Skeletal muscle tissue (tissue), 4 donors: Measurements from ENCODE around the gene OR2Y1. TPM values are rescaled to one million over a fixed set of nuclear protein-coding genes. Genes with fewer than 3 reads are reported as not detected.
A peak's percentile ranks its signal among the peaks of the same experiment; 100 is the strongest.
"Not testable (repeated sequence)": the region's sequence is repeated elsewhere in the genome, so short reads cannot be mapped to it uniquely, and the experiment has no call there.

ENCODE experiments used
- H3K27ac ChIP-seq: one replicate; pipeline ENCODE4 v1.7.0; 2013; ENCODE audit warnings: mild to moderate bottlenecking, low read depth, low read length, inconsistent platforms
- H3K27me3 ChIP-seq, 3 donors: one replicate each; pipeline ENCODE4 v1.7.0; 2013; ENCODE audit warnings: low read length in 3 of 3; ENCODE audit not compliant: control insufficient read depth in 3 of 3, insufficient read depth in 3 of 3
- H3K36me3 ChIP-seq, 3 donors: one replicate each; pipeline ENCODE4 v1.7.0; 2013; ENCODE audit warnings: low read length in 3 of 3; ENCODE audit not compliant: control insufficient read depth in 3 of 3, insufficient read depth in 3 of 3
- H3K4me1 ChIP-seq, 3 donors: one replicate each; pipeline ENCODE4 v1.7.0; 2013; ENCODE audit warnings: low read length in 3 of 3, mild to moderate bottlenecking in 3 of 3; ENCODE audit not compliant: control insufficient read depth in 3 of 3, insufficient read depth in 3 of 3
- H3K4me3 ChIP-seq, 3 donors: one replicate each; pipeline ENCODE4 v1.7.0; 2013; ENCODE audit warnings: low read length in 3 of 3
- H3K9ac ChIP-seq, 3 donors: one replicate each; pipeline ENCODE4 v1.7.0; 2013; ENCODE audit warnings: low read length in 3 of 3, mild to moderate bottlenecking in 3 of 3, moderate library complexity in 2 of 3, low read depth in 1 of 3
- H3K9me3 ChIP-seq, 3 donors: one replicate each; pipeline ENCODE4 v1.7.0; 2013; ENCODE audit warnings: low read length in 3 of 3; ENCODE audit not compliant: control insufficient read depth in 3 of 3
- total RNA-seq: library from RNA; depleted of rRNA; stranded (reverse); fragments of >200 nt; gene quantifications from one replicate; pipeline ENCODE4 v1.2.3, GENCODE V29; 2014
- donor health status: Osteomylitis.

The OR2Y1 gene, protein sequence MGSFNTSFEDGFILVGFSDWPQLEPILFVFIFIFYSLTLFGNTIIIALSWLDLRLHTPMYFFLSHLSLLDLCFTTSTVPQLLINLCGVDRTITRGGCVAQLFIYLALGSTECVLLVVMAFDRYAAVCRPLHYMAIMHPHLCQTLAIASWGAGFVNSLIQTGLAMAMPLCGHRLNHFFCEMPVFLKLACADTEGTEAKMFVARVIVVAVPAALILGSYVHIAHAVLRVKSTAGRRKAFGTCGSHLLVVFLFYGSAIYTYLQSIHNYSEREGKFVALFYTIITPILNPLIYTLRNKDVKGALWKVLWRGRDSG
- total RNA-seq, result not detected

DNA sequence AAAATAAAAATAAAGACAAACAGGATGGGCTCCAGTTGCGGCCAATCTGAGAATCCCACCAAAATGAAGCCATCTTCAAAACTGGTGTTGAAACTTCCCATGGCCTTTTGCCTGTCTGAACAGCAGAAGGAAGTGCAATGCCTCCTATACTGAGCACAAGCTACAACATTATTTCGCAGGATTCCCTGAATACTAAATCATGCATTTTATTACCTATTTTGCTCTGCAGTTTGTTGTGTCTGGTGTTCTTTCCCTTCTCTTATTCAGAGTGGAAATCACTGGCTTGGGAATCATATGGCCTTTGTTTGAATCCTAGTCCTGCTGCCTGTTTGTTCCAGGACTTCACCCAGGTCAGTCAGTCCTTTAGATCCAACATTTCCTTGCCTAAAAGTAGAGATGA lies at the start of gene OR2Y1:
TSS of gene OR2Y1 (minus strand) at position 101 of the 400 bp plus-strand sequence. CDS start at position 101, 0 bp downstream.
- H3K36me3 ChIP-seq, result no peaks in the 10 kb centered on the region
- H3K4me3 ChIP-seq, result no peak within 1 kb of the TSS
- no peak within 1 kb of the TSS for H3K9ac ChIP-seq
- H3K27me3 ChIP-seq, result peaks cover 9 to 23% (median 11%) of the 10 kb centered on the region in 3 donors
- H3K27ac ChIP-seq, result no peak within 1 kb of the TSS
- H3K9me3 ChIP-seq, result no peaks in the 10 kb centered on the region
- no peaks in the 10 kb centered on the region for H3K4me1 ChIP-seq

DNA sequence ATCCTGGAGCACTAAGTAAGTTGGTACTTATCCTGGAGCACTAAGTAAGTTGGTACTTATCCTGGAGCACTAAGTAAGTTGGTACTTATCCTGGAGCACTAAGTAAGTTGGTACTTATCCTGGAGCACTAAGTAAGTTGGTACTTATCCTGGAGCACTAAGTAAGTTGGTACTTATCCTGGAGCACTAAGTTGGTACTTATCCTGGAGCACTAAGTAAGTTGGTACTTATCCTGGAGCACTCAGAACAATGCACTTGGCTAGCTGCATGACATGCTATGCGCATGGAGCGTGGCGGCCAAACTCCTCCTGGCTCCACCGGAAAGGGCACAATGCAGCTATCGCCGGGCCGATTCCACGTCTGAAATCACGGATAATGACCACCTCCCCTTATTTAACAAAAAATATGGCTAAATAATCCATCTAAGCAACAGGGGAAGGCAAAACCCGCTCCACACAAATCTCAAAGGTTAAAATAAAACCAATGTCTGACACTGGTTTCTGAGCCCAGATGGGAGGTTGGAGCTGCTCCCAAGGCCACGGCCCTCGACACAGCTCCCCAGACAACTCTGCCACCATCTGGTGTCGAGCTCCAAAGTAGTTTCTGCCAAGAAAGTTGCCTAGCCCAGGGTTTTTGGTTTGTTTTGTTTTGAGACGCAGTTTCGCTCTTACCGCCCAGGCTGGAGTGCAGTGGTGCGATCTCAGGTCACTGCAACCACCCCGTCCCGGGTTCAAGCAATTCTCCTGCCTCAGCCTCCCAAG lies 49.0 kb upstream of the OR2Y1 start:
- H3K9me3 ChIP-seq, H3K27me3 ChIP-seq, H3K9ac ChIP-seq, H3K4me3 ChIP-seq, H3K27ac ChIP-seq: not testable (repeated sequence)
- H3K4me1 ChIP-seq, result peaks cover 27 to 41% (median 30%) of the 10 kb centered on the region in 3 donors
- H3K36me3 ChIP-seq, result peaks cover 19 to 28% (median 26%) of the 10 kb centered on the region in 3 donors

DNA sequence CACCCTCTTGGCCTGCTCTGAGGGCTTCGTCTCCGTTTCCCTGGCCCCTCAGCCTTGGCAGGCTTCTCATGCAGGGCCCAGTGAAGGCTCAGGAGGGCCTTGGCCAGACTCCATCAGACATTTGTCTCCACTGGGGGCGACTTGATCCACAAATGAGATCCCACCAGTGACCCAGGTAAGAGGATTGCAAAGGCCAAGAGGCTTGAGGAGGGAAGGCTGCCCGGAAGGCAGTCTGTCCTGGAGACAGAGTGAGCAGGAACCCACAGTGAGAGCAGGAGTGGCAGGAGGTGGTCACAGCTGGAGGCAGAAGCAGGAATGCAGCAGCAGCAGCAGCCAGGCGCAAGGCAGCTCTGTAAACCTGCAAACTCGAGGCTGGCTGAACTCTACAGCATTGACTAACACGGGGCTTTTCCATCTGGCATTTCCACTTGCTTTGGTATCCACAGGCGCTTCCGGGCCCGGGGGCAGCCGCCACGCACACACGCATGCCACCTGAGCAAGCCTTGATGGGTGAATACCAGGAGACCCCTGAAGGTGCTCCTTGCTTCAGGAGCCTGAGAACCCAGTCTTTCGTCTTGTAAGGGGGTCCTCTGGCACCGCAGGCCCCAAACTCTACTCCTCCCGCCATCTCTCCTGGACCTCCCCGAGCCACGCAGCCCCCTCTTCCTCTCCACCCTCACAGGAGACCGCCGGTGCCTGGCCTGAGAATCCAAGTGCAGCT lies 48.0 kb upstream of the OR2Y1 start:
- Histone ChIP-seq H3K27me3 (no peaks in the 10 kb centered on the region), H3K4me1 (peaks cover 27 to 41% (median 30%) of the 10 kb centered on the region in 3 donors), H3K9ac (peak overlapping the region in 2 of 3 donors; percentile 3 to 33)

DNA sequence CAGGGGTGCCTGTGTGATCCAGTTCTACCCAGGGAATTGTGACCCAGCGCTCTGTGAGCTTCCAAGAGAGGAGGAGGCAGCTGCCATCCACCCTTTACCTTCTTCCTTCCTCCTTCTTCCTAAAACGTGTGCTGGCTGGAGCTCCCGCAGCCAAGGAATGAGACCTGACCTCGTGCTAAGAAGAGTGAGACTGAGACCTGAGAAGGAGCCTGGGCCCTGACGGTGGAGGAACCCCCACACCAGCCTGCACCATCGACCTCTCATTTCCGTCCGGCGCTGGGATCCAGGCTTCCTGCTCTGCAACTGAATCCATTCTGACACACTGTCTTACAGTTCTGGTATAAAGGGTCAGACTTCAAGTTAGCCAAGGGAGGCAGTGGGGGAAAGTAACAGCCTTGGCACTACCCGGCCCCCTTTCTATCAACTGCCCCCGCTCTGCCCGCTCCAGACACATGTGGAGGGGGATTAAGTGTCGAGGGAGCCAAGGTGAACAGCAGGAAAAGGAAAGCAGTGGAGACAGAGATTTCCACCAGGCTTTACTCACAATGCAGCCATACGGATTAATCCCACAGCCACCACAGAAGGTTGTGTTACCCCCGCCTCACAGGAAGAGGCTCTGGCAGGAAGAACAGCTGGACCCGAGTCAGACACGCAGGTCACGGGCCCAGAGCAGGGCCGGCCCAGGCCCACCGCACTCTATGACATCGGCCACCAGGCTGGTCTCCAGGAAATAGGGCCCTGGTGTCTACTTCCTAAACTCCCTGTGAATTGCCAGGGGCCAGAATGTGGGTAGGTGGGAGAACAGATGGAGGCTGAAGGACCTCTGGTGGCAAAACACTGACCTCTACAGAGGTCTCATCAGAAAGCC lies 46.9 kb upstream of the OR2Y1 start:
- Histone ChIP-seq H3K9ac (peak overlapping the region; percentile 17 to 66 (median 30)), H3K27ac (peak overlapping the region; percentile 19), H3K4me1 (peaks cover 27 to 41% (median 30%) of the 10 kb centered on the region in 3 donors), H3K4me3 (no peak overlapping the region), H3K27me3 (no peaks in the 10 kb centered on the region), H3K36me3 (peaks cover 11 to 19% (median 16%) of the 10 kb centered on the region in 3 donors), H3K9me3 (no peaks in the 10 kb centered on the region)

More for the DNA sequence above, 48.0 kb upstream of the OR2Y1 start:
- Histone ChIP-seq H3K27ac (no peak overlapping the region), H3K36me3 (peaks cover 19 to 26% (median 24%) of the 10 kb centered on the region in 3 donors), H3K9me3 (no peaks in the 10 kb centered on the region), H3K4me3 (no peak overlapping the region)

DNA sequence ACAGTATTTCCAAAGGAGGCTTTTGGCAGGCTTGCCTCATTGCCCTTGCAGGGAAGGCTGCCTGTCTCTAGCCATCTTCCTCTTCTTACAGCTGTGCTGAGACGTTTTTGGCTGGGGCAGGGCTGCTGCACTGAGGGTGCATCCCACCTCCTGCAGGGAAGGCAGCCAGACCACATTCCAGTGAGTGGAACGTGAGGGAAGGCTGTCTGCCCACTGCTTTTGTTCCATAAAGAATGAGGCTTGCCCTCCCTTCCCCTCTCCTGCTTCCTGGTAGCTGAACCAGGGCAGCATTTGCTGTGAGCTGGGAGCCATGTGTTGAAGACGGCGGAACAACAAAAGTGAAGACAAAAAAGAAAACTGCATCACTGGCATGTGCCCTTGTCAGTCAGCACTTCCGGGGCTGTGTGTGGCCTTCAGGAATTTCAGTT lies 46.0 kb upstream of the OR2Y1 start:
- H3K27ac ChIP-seq, result peak overlapping the region; percentile 19
- H3K9me3 ChIP-seq, result no peaks in the 10 kb centered on the region
- H3K9ac ChIP-seq, result peak overlapping the region in 2 of 3 donors; percentile 10 to 66
- H3K4me1 ChIP-seq, result peaks cover 27 to 41% (median 30%) of the 10 kb centered on the region in 3 donors
- H3K27me3 ChIP-seq, result no peaks in the 10 kb centered on the region
- peaks cover 3 to 10% (median 7%) of the 10 kb centered on the region in 3 donors for H3K36me3 ChIP-seq
- no peak overlapping the region for H3K4me3 ChIP-seq

DNA sequence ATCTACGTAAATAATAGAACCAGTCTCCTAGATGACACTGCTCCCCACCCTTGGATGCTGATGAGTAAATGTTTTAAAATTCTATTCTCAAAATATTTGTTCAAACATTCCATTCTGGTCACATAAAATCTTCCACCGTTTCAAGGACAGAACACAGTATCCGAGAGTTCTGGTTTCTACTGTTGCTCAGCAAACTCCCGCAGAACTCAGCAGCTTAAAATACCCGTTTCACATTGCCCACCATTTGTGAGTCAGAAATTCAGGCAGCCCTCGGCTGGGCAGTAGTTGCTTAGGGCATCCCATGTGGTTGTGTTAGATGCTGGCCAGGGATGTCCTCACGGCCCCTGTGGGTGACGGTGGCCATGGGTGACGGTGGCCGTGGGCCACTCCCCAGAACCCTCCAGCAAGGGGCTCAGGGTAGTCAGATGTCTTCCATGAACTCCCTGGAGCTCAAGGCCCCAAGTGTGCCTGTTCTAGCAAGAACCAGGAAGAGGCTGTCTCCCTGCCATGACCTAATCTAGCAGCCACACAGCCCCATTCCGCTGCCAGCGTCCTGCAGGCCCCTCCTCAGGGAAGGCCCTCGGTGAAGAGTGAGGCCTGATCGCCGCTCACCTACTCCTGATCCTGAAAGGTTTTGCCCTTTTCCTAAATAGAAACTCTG lies 45.4 kb upstream of the OR2Y1 start:
- no peaks in the 10 kb centered on the region for H3K27me3 ChIP-seq
- H3K36me3 ChIP-seq, result peaks cover 0 to 5% (median 4%) of the 10 kb centered on the region in 3 donors
- H3K27ac ChIP-seq, result peak overlapping the region; percentile 19
- H3K9ac ChIP-seq, result peak overlapping the region in 1 of 3 donors; percentile 66
- peaks cover 27 to 41% (median 30%) of the 10 kb centered on the region in 3 donors for H3K4me1 ChIP-seq
- no peaks in the 10 kb centered on the region for H3K9me3 ChIP-seq
- peak overlapping the region in 1 of 3 donors; percentile 22 for H3K4me3 ChIP-seq

DNA sequence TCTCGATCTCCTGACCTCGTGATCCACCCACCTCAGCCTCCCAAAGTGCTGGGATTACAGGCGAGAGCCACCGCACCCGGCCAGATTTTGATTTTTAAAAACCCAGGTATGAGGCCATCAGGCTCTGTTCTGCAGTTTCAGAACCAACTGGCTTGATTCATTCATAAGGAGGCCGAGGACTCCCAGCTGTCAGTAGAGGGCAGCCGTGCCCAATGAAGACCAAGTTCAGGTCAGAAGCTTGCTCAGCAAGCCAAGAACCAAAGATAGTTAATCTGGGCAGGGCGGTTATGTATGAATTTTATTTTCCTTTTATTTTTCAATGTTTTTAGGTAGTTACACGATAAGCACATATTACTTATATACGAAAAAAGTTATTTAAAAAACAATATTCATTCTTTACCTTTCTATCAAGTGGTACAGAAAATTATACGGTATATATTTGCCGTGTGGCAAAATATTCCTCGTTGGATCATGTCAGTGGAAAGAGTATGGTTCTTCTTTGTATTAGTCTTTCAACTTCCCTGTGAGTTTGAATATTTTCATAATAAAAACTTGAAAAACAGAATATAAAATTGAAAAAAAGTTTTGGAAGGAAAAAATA lies 44.7 kb upstream of the OR2Y1 start:
- H3K9ac ChIP-seq, result no peak overlapping the region
- H3K27me3 ChIP-seq, result no peaks in the 10 kb centered on the region
- peaks cover 27 to 41% (median 30%) of the 10 kb centered on the region in 3 donors for H3K4me1 ChIP-seq
- H3K4me3 ChIP-seq, result no peak overlapping the region
- no peaks in the 10 kb centered on the region for H3K9me3 ChIP-seq
- peaks cover 0 to under 1% (median 0%) of the 10 kb centered on the region in 3 donors for H3K36me3 ChIP-seq
- H3K27ac ChIP-seq, result no peak overlapping the region

DNA sequence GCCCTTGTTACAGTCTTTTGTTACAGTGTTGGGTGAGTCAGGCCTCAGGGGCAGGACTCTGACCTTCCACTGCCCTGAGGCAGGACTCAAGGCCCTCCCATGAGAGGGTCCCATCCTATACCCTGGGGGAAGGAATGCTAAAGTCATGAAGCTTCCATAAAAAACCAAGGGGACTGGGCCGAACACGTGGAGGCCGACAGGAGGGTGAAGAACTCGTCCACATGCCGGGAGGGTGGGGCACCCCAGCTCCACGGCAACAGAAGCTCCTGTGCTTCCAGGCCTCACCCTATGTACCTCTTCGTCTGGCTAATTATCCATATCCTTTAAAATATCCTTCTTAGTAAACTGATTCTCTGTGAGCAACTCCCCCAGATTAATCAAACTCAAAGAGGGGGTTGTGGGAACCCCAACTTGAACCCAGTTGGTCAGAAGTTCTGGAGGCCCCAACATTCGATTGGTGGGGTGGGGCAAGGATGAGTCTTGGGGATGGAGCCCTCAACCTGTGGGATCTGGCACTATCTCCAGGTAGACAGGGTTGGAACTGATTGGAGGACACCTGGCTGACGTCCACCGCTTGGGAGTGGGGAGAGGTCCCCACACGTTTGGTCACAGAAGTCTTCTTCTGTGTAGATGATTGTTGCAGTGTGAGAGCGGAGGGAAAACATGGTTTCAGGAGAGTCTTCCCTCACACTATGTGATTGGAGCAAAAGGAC lies 43.6 kb upstream of the OR2Y1 start:
- Histone ChIP-seq H3K9ac (no peak overlapping the region), H3K9me3 (no peaks in the 10 kb centered on the region)

More for the DNA sequence above, 43.6 kb upstream of the OR2Y1 start:
- no peaks in the 10 kb centered on the region for H3K27me3 ChIP-seq
- H3K4me1 ChIP-seq, result peaks cover 27 to 34% (median 30%) of the 10 kb centered on the region in 3 donors
- no peak overlapping the region for H3K4me3 ChIP-seq
- no peak overlapping the region for H3K27ac ChIP-seq
- H3K36me3 ChIP-seq, result no peaks in the 10 kb centered on the region
